CD4-positive, alpha-beta memory T cell (primary cell): ENCODE data around the gene ALOX15. TPM values are rescaled to one million over a fixed set of nuclear protein-coding genes. Genes with fewer than 3 reads are reported as not detected.
A peak's percentile ranks its signal among the peaks of the same experiment; 100 is the strongest.

ENCODE experiments used
- CTCF ChIA-PET: fragments of 350-600 bp; sonication (Branson Sonifier 250); formaldehyde crosslinking; loops from one replicate; lab custom pipeline; 2021; ENCODE audit warnings: inconsistent platforms; ENCODE audit not compliant: partially characterized antibody; lab: Charles Lee
- POLR2A ChIA-PET: fragments of 350-600 bp; sonication (Branson Sonifier 250); formaldehyde crosslinking; loops from one replicate; lab custom pipeline; 2021; ENCODE audit not compliant: partially characterized antibody; lab: Charles Lee
- DNase-seq, 5 donors: peaks; one replicate each; pipeline versions ENCODE4 v3.0.0 to v3.0.0-alpha.2; 2020 to 2022; ENCODE audit warnings: mixed read lengths in 1 of 5
- H3K27ac ChIP-seq: one replicate; pipeline ENCODE4 v1.7.0; 2013; ENCODE audit warnings: low read depth, low read length
- H3K27me3 ChIP-seq: 2 replicates; pipeline ENCODE4 v1.7.0; 2013; ENCODE audit warnings: mild to moderate bottlenecking, low read length, moderate library complexity; ENCODE audit not compliant: insufficient read depth
- H3K36me3 ChIP-seq: 2 replicates; pipeline ENCODE4 v1.7.0; 2013; ENCODE audit warnings: mild to moderate bottlenecking, low read length, moderate library complexity; ENCODE audit not compliant: insufficient read depth
- H3K4me1 ChIP-seq: 2 replicates; pipeline ENCODE4 v1.7.0; 2013; ENCODE audit warnings: mild to moderate bottlenecking, low read length, moderate library complexity; ENCODE audit not compliant: insufficient read depth
- H3K4me3 ChIP-seq, 2 donors: one replicate each; pipeline ENCODE4 v1.7.0; 2013; ENCODE audit warnings: low read length in 2 of 2, mild to moderate bottlenecking in 1 of 2
- H3K9me3 ChIP-seq, 2 donors: one replicate each; pipeline ENCODE4 v1.7.0; 2013; ENCODE audit warnings: low read length in 2 of 2, control low read depth in 1 of 2; ENCODE audit not compliant: control insufficient read depth in 1 of 2
- H3K27ac Mint-ChIP-seq, 7 donors: one replicate each; pipeline ENCODE4 v1.8.0; 2020 to 2021; ENCODE audit warnings: mixed read lengths in 7 of 7, mild to moderate bottlenecking in 6 of 7, inconsistent platforms in 3 of 7, moderate library complexity in 3 of 7
- H3K27me3 Mint-ChIP-seq, 2 donors: one replicate each; pipeline ENCODE4 v1.8.0; 2020 to 2021; ENCODE audit warnings: mixed read lengths in 2 of 2
- H3K36me3 Mint-ChIP-seq, 2 donors: one replicate each; pipeline ENCODE4 v1.8.0; 2020 to 2021; ENCODE audit warnings: mixed read lengths in 2 of 2, inconsistent platforms in 1 of 2, mild to moderate bottlenecking in 1 of 2
- H3K4me1 Mint-ChIP-seq, 4 donors: one replicate each; pipeline ENCODE4 v1.8.0; 2020 to 2021; ENCODE audit warnings: mixed read lengths in 4 of 4, mild to moderate bottlenecking in 1 of 4
- H3K4me3 Mint-ChIP-seq, 8 donors: one replicate each; pipeline ENCODE4 v1.8.0; 2020 to 2021; ENCODE audit warnings: mixed read lengths in 8 of 8, mild to moderate bottlenecking in 7 of 8, moderate library complexity in 6 of 8, inconsistent platforms in 3 of 8
- H3K9me3 Mint-ChIP-seq, 8 donors: one replicate each; pipeline ENCODE4 v1.8.0; 2020 to 2021; ENCODE audit warnings: mixed read lengths in 8 of 8, mild to moderate bottlenecking in 5 of 8, inconsistent platforms in 3 of 8, moderate library complexity in 1 of 8
- intact Hi-C: fragments of 100-400 bp; cut with micrococcal nuclease; formaldehyde crosslinking; loops from one replicate; pipeline ENCODE4 v1.15.1; 2023
- polyA plus RNA-seq, 2 donors: library from polyadenylated mRNA; unstranded; fragments of 300-500 nt; fragmentation: Illumina TruSeq; gene quantifications; one replicate each; pipeline ENCODE4 v1.2.3, GENCODE V29; 2021
- total RNA-seq, 2 experiments: library from RNA; stranded (reverse); gene quantifications; one replicate each; pipeline ENCODE4 v1.2.3, GENCODE V29; 2021

Gene ALOX15
- total and polyA plus RNA-seq, 4 experiments from 2014 or later, result 0.49 TPM; not detected in 3

DNA sequence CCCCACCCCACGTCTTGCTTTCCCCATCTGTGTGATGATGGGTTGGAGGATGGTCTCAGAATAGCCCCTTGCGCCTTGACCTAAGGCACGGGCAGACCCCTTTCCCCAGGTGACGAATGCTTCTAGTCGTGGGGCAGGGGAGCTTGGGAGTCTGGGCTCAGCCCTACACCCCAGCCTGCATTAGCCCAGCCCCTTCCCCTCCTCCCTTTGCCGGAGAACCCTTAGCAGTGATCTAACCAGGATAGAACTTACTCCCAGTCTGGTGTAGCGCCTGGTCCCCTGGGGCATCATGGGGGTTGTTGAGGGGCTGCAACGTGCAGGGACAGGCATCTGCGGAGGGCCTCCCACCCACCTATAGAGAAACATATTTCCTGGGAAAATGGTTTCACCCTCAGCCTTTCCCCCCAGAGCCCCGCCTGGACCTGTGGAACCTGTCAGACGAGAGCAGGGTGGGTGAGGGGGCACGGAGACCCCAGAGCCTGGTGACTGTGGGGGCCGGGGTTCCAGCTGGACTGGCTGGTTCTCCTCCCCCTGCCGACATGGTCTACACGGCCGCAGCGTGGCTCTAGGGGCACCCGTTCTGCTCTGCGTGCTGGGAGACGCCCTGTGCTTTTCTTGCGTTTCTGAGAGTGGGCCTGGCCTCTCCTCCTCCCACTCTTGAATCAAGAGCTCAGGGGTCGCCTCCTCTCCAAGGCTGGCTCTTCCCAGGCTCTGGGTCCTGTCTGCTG lies 52.4 kb downstream of the ALOX15 start:
- no peak overlapping the region for H3K4me3 Mint-ChIP-seq
- H3K36me3 ChIP-seq, result no peaks in the 10 kb centered on the region
- H3K9me3 Mint-ChIP-seq, result no peaks in the 10 kb centered on the region
- DNase-seq, result no peak
- H3K36me3 Mint-ChIP-seq, result no peaks in the 10 kb centered on the region
- peaks cover 21 to 31% of the 10 kb centered on the region in 2 donors for H3K27me3 Mint-ChIP-seq
- H3K27me3 ChIP-seq, result peaks cover under 1% of the 10 kb centered on the region
- no peak overlapping the region for H3K27ac ChIP-seq
- H3K4me3 ChIP-seq, result no peak overlapping the region
- H3K9me3 ChIP-seq, result no peaks in the 10 kb centered on the region
- intact Hi-C loops, result no loop called here
- CTCF ChIA-PET, result no interaction called here
- no peak overlapping the region for H3K27ac Mint-ChIP-seq
- peaks cover under 1% of the 10 kb centered on the region for H3K4me1 ChIP-seq
- POLR2A ChIA-PET, result no interaction called here
- H3K4me1 Mint-ChIP-seq, result peaks cover 0 to 5% (median under 1%) of the 10 kb centered on the region in 4 donors

DNA sequence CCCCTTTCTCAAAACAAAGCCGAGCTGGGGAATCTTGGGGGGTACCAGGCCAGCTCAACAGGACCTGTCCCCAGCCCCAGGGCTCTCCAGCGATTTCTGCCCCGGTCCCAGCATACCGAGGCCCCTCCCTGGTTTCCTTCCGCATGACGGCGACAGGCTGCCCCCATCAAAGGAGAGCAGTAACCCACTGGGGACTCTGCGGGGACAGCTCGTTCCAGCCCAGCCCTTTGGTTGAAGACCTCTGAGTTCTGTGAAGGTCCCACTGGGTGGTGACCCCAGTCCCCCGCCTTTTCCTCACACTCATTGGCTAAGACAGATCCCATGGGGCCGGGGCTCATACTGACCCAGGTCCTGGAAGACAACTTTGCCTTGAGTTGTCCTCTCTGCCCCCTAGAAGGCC lies 53.1 kb downstream of the ALOX15 start:
- CTCF ChIA-PET, result no interaction called here

DNA sequence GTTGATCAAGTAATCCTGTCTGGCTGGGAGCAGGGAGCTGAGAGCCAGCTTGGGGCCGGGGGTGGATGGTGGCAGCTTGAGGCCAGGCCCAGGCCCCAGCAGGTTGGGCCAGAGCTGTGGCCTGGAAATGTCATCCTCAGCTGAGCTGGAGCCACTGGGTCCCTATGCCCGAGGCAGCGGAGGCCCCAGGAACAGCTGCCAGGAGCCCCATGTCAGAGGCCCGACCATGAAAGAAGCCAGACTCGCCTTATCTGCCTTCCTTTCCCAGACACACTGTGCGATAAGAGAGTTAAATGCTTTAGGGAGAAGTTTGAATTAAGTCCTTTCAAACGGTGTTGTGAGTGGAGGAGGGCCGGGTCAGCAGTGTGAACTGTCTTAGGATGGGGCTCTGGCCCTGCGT lies 53.7 kb downstream of the ALOX15 start:
- CTCF ChIA-PET, result interaction anchor here (1.3 kb wide), 1 partner anchor 21 kb away, joined by 3 read pairs; no protein-coding TSS in a partner anchor

More for the DNA sequence above, 53.1 kb downstream of the ALOX15 start:
- Histone ChIP-seq H3K36me3 (no peaks in the 10 kb centered on the region), H3K4me3 (no peak overlapping the region), H3K4me1 (peaks cover 3% of the 10 kb centered on the region), H3K27ac (no peak overlapping the region), H3K9me3 (no peaks in the 10 kb centered on the region), H3K27me3 (peaks cover 7% of the 10 kb centered on the region)
- Mint-ChIP-seq H3K27ac (no peak overlapping the region), H3K9me3 (no peaks in the 10 kb centered on the region), H3K4me3 (no peak overlapping the region), H3K4me1 (peaks cover 1 to 7% (median 4%) of the 10 kb centered on the region in 4 donors), H3K27me3 (peaks cover 25 to 33% of the 10 kb centered on the region in 2 donors), H3K36me3 (no peaks in the 10 kb centered on the region)
- no peak for DNase-seq
- POLR2A ChIA-PET, result no interaction called here
- intact Hi-C loops, result no loop called here

DNA sequence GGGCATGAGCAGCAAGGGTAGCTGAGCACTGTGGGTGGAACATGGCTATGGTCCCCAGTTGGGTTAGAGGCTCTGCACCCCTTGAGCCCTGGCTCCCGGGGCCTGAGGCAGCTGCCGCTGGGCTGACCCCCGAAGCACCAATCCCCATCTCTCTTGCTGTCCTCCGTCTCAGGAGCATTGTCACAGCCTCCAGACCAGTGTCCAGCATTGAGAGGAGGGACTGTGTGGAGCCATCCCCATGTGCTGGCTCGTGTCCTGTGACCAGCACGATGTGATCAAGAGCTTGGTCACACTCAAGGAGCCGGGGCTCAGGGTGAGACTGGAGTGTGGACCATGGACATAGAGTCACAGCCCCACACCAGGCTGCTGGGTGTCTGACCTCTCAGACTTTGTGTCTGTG lies 54.3 kb downstream of the ALOX15 start:
- peaks cover 10% of the 10 kb centered on the region for H3K27me3 ChIP-seq
- DNase-seq, result no peak
- CTCF ChIA-PET, result interaction anchor here (1.3 kb wide), 1 partner anchor 20 kb away, joined by 3 read pairs; no protein-coding TSS in a partner anchor
- H3K27ac ChIP-seq, result no peak overlapping the region
- no peaks in the 10 kb centered on the region for H3K36me3 ChIP-seq
- Mint-ChIP-seq H3K9me3 (no peaks in the 10 kb centered on the region), H3K27ac (no peak overlapping the region), H3K27me3 (peaks cover 29 to 38% of the 10 kb centered on the region in 2 donors), H3K4me1 (peaks cover 1 to 10% (median 4%) of the 10 kb centered on the region in 4 donors), H3K4me3 (no peak overlapping the region), H3K36me3 (no peaks in the 10 kb centered on the region)
- H3K9me3 ChIP-seq, result no peaks in the 10 kb centered on the region
- H3K4me1 ChIP-seq, result peaks cover 3% of the 10 kb centered on the region
- intact Hi-C loops, result no loop called here
- POLR2A ChIA-PET, result no interaction called here
- H3K4me3 ChIP-seq, result no peak overlapping the region

More for the DNA sequence above, 53.7 kb downstream of the ALOX15 start:
- Histone ChIP-seq H3K27me3 (peaks cover 10% of the 10 kb centered on the region), H3K9me3 (no peaks in the 10 kb centered on the region), H3K4me3 (no peak overlapping the region), H3K36me3 (no peaks in the 10 kb centered on the region), H3K27ac (no peak overlapping the region), H3K4me1 (peaks cover 3% of the 10 kb centered on the region)
- POLR2A ChIA-PET, result no interaction called here
- DNase-seq, result no peak
- no peak overlapping the region for H3K27ac Mint-ChIP-seq
- peaks cover 1 to 10% (median 4%) of the 10 kb centered on the region in 4 donors for H3K4me1 Mint-ChIP-seq
- peaks cover 28 to 39% of the 10 kb centered on the region in 2 donors for H3K27me3 Mint-ChIP-seq
- intact Hi-C loops, result no loop called here
- no peaks in the 10 kb centered on the region for H3K36me3 Mint-ChIP-seq
- H3K9me3 Mint-ChIP-seq, result no peaks in the 10 kb centered on the region
- no peak overlapping the region for H3K4me3 Mint-ChIP-seq

DNA sequence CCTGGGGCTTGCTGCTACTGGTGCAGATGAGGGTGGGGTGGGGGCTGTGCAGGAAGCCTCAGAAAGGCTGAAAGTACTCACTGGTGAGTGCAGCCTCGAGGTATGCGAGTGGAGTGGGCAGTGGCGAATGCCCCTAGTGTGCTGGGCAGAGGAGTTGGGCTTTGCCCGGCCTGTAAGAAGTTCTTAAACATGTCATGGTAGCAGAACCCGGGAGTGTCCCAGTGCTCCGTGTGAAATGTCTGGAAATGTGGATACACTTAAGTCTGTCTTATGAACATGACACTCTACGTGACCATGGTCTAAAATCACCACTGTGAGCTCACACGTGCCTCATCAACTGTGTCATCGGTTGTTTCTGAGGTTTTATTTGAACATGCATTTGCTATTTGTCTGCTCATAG lies 55.4 kb downstream of the ALOX15 start:
- POLR2A ChIA-PET, result no interaction called here
- Histone ChIP-seq H3K27ac (no peak overlapping the region), H3K4me3 (no peak overlapping the region), H3K27me3 (peaks cover 10% of the 10 kb centered on the region), H3K4me1 (peaks cover 3% of the 10 kb centered on the region), H3K36me3 (no peaks in the 10 kb centered on the region), H3K9me3 (no peaks in the 10 kb centered on the region)
- intact Hi-C loops, result no loop called here
- no peak for DNase-seq
- Mint-ChIP-seq H3K4me1 (peaks cover 1 to 10% (median 4%) of the 10 kb centered on the region in 4 donors), H3K27me3 (peaks cover 33 to 40% of the 10 kb centered on the region in 2 donors), H3K36me3 (no peaks in the 10 kb centered on the region), H3K9me3 (no peaks in the 10 kb centered on the region), H3K27ac (no peak overlapping the region), H3K4me3 (peak overlapping the region in 4 of 8 donors; percentile 20 to 46 (median 27))
- CTCF ChIA-PET, result no interaction called here

DNA sequence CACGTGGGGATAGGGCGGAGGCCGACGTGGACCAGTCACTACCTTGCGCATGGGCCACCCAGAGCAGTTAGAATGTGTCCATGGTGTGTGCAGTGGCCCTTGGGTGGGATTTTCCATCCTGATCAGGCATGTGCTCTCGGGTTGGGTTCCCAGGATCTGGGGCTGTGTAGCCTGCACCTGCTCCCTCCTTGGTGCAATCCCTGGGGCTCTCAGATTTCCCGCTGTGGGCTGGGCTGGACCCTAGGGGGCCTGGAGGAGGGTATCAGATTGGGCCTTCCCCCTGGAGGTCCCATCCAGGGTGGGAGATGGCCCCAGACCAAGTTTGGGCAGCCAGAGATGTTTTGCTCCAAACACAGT lies 55.9 kb downstream of the ALOX15 start:
- Mint-ChIP-seq H3K27me3 (peaks cover 33 to 41% of the 10 kb centered on the region in 2 donors), H3K36me3 (no peaks in the 10 kb centered on the region), H3K4me3 (no peak overlapping the region), H3K9me3 (no peaks in the 10 kb centered on the region), H3K27ac (no peak overlapping the region), H3K4me1 (peaks cover 1 to 10% (median 4%) of the 10 kb centered on the region in 4 donors)
- Histone ChIP-seq H3K4me1 (peaks cover 3% of the 10 kb centered on the region), H3K4me3 (no peak overlapping the region), H3K27ac (no peak overlapping the region), H3K9me3 (no peaks in the 10 kb centered on the region), H3K36me3 (no peaks in the 10 kb centered on the region), H3K27me3 (peaks cover 10% of the 10 kb centered on the region)
- CTCF ChIA-PET, result no interaction called here
- no peak for DNase-seq
- POLR2A ChIA-PET, result no interaction called here
- intact Hi-C loops, result no loop called here

DNA sequence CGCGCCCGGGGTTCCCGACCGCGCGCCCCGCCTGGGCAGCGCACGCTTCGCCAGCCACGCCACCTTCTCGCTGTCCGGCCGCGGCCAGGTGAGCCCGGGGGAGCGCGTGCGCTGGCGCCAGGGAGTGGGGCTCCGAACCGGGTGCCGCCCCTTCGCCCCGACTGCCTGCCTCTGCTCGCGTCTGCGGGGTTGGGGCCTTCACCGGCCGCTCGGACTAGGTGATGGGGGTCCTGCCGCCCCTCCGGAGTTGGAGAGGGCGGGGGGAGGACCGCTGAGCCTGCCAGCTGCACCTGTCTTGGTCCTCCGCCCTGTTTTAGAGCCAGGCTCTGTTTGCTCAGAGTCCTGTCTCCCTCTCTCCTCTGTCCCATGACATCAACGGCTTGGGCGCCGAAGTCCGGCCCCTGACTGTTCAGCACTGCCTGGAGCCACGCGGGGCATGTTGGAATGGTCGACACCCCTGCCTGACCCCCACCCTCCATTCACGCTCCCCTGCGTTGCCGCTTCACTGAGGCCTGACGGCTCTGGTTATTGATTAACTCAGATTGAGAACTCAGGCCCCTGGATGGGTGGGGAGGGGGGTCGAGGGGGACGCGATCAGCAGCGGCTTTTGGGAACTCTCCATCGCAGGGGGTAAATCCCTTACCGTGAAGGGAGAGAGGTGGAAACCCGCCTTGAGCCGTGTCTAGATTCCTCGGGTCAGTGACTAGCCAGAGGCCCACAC lies 56.4 kb downstream of the ALOX15 start:
- CTCF ChIA-PET, result no interaction called here
- Mint-ChIP-seq H3K9me3 (no peaks in the 10 kb centered on the region), H3K27ac (no peak overlapping the region), H3K4me3 (peak overlapping the region in 6 of 8 donors; percentile 9 to 58 (median 44)), H3K27me3 (peaks cover 30 to 36% of the 10 kb centered on the region in 2 donors), H3K4me1 (peaks cover 1 to 10% (median 4%) of the 10 kb centered on the region in 4 donors), H3K36me3 (no peaks in the 10 kb centered on the region)
- peaks cover 3% of the 10 kb centered on the region for H3K4me1 ChIP-seq
- no peaks in the 10 kb centered on the region for H3K9me3 ChIP-seq
- peaks cover 10% of the 10 kb centered on the region for H3K27me3 ChIP-seq
- H3K4me3 ChIP-seq, result no peak overlapping the region
- no peaks in the 10 kb centered on the region for H3K36me3 ChIP-seq
- DNase-seq, result no peak
- POLR2A ChIA-PET, result no interaction called here
- H3K27ac ChIP-seq, result no peak overlapping the region
- intact Hi-C loops, result no loop called here
